B cell (primary cell): ENCODE data around the gene ACP6. TPM values are rescaled to one million over a fixed set of nuclear protein-coding genes. Genes with fewer than 3 reads are reported as not detected.
"Not testable (repeated sequence)": the region's sequence is repeated elsewhere in the genome, so short reads cannot be mapped to it uniquely, and the experiment has no call there.

Experiments
- ATAC-seq: fragments of 200-7000 bp; cut with Tn5 transposase; one replicate; pipeline ENCODE4 v1.10.0; 2021; ENCODE audit warnings: low read depth, mild to moderate bottlenecking, moderate number of reproducible peaks, moderate library complexity
- CTCF ChIA-PET: fragments of 350-600 bp; sonication (Branson Sonifier 250); formaldehyde crosslinking; loops from one replicate; lab custom pipeline; 2021; ENCODE audit warnings: antibody characterized with exemption, inconsistent platforms; lab: Charles Lee
- POLR2A ChIA-PET: fragments of 350-600 bp; sonication (Branson Sonifier 250); formaldehyde crosslinking; loops from one replicate; lab custom pipeline; 2021; ENCODE audit warnings: antibody characterized with exemption; lab: Charles Lee
- DNase-seq: peaks from one replicate; pipeline ENCODE4 v3.0.0; 2013
- H2AFZ ChIP-seq: 2 replicates; pipeline ENCODE4 v1.6.1; 2012; ENCODE audit warnings: mild to moderate bottlenecking, low read depth, low read length; ENCODE audit not compliant: insufficient read depth, poor library complexity, severe bottlenecking
- H3K27ac ChIP-seq, 2 donors: 1 replicate in 1 of 2; 2 replicates in 1 of 2; pipeline ENCODE4 v1.5.1; 2012 to 2013; ENCODE audit warnings: low read length in 2 of 2, mild to moderate bottlenecking in 2 of 2, moderate library complexity in 1 of 2
- H3K27me3 ChIP-seq, 4 experiments: fragments of 200-600 bp in 1 of 4; sonication (generic) in 1 of 4; replicated peaks in 1 of 4; 1 replicate in 2 of 4; 2 replicates in 2 of 4; pipeline versions ENCODE4 v1.6.1 to v1.7.0; 2013 to 2016; ENCODE audit warnings: low read length in 3 of 4, mild to moderate bottlenecking in 2 of 4, mixed read lengths in 1 of 4, moderate library complexity in 1 of 4; ENCODE audit not compliant: insufficient read depth in 4 of 4, control insufficient read depth in 3 of 4; ENCODE audit errors: control extremely low read depth in 1 of 4
- H3K36me3 ChIP-seq, 2 experiments: replicated peaks in 1 of 2; 1 replicate in 1 of 2; 2 replicates in 1 of 2; pipeline versions ENCODE4 v1.6.1 to v1.7.1; 2013; ENCODE audit warnings: low read length in 1 of 2; ENCODE audit not compliant: insufficient read depth in 2 of 2, control insufficient read depth in 1 of 2; ENCODE audit errors: control extremely low read depth in 1 of 2, extremely low read depth in 1 of 2
- H3K4me1 ChIP-seq, 2 donors: fragments of 200-600 bp in 1 of 2; sonication (generic) in 1 of 2; 1 replicate in 1 of 2; 2 replicates in 1 of 2; pipeline versions ENCODE4 v1.5.1 to v1.6.1; 2013 to 2017; ENCODE audit warnings: low read length in 2 of 2; ENCODE audit not compliant: control insufficient read depth in 2 of 2, insufficient read depth in 2 of 2
- H3K4me2 ChIP-seq: replicated peaks from 2 replicates; pipeline ENCODE3; 2012; ENCODE audit warnings: mild to moderate bottlenecking, low read depth, low read length; ENCODE audit not compliant: poor library complexity, severe bottlenecking
- H3K4me3 ChIP-seq, 5 experiments: fragments of 200-600 bp in 1 of 5; sonication (generic) in 1 of 5; 1 replicate in 3 of 5; 2 replicates in 2 of 5; pipeline versions ENCODE4 v1.5.1 to v1.7.0; 2011 to 2016; ENCODE audit warnings: low read length in 4 of 5, mild to moderate bottlenecking in 4 of 5, low read depth in 2 of 5, control low read depth in 1 of 5, moderate library complexity in 1 of 5; ENCODE audit not compliant: insufficient read depth in 1 of 5; ENCODE audit errors: control extremely low read depth in 1 of 5, extremely low read depth in 1 of 5
- H3K79me2 ChIP-seq: fragments of 200-600 bp; sonication (generic); one replicate; pipeline ENCODE4 v1.6.0; 2016; ENCODE audit warnings: low read length; ENCODE audit not compliant: control insufficient read depth, insufficient read depth
- H3K9ac ChIP-seq: fragments of 200-600 bp; sonication (generic); 2 replicates; pipeline ENCODE4 v1.6.1; 2017; ENCODE audit warnings: mild to moderate bottlenecking, low read length, moderate library complexity
- H3K9me3 ChIP-seq, 3 donors: one replicate each; pipeline versions ENCODE4 v1.6.1 to v1.7.1; 2013; ENCODE audit warnings: low read length in 2 of 3; ENCODE audit not compliant: control insufficient read depth in 2 of 3, insufficient read depth in 1 of 3; ENCODE audit errors: control extremely low read depth in 1 of 3
- H4K20me1 ChIP-seq: 2 replicates; pipeline ENCODE4 v1.6.0; 2012; ENCODE audit warnings: mild to moderate bottlenecking, low read length; ENCODE audit not compliant: insufficient read depth, control insufficient read depth, poor library complexity, severe bottlenecking
- H3K27ac Mint-ChIP-seq: one replicate; pipeline ENCODE4 v1.8.0; 2021; ENCODE audit warnings: mixed read lengths
- H3K27me3 Mint-ChIP-seq: one replicate; pipeline ENCODE4 v1.8.0; 2021; ENCODE audit warnings: mixed read lengths
- H3K4me1 Mint-ChIP-seq: one replicate; pipeline ENCODE4 v1.8.0; 2021; ENCODE audit warnings: mixed read lengths
- H3K4me3 Mint-ChIP-seq: one replicate; pipeline ENCODE4 v1.8.0; 2021; ENCODE audit warnings: mixed read lengths
- H3K9me3 Mint-ChIP-seq: one replicate; pipeline ENCODE4 v1.8.0; 2022; ENCODE audit warnings: mixed read lengths; ENCODE audit not compliant: insufficient read depth
- EZH2 ChIP-seq: IDR thresholded peaks from 2 replicates; pipeline ENCODE4 v1.6.1; 2012; ENCODE audit warnings: borderline replicate concordance, low read depth, mild to moderate bottlenecking, moderate library complexity, low read length; ENCODE audit not compliant: insufficient read depth, poor library complexity, severe bottlenecking
- WGBS: methylation state at CpG from one replicate; pipeline ENCODE4 v1.1.5; 2013; ENCODE audit warnings: missing lambda C conversion rate; ENCODE audit not compliant: insufficient coverage; 5-methylcytosine and 5-hydroxymethylcytosine counted together
- intact Hi-C: fragments of 100-400 bp; cut with micrococcal nuclease; formaldehyde crosslinking; loops from one replicate; pipeline ENCODE4 v1.10.0; 2022
- polyA plus RNA-seq: library from polyadenylated mRNA; depleted of rRNA; stranded (reverse); fragments of >200 nt; gene quantifications from 2 replicates; pipeline ENCODE4 v1.2.3, GENCODE V29; 2012
- total RNA-seq, 2 donors: library from RNA; stranded (reverse); fragments of 120-200 nt in 1 of 2; gene quantifications; 1 replicate in 1 of 2; 2 replicates in 1 of 2; pipeline versions ENCODE4 v1.2.3 to v1.2.4, GENCODE V29; 2013 to 2022
- TF ChIP-seq, protein P1 (sequence below): fragments of 200-600 bp; IDR thresholded peaks from one replicate; pipeline ENCODE4 v1.8.0; 2022; ENCODE audit warnings: antibody characterized with exemption, mild to moderate bottlenecking

The ACP6 gene
- total and polyA plus RNA-seq, 2 donors (not counting 1 experiment from before 2014, with no cell fraction given), result 5.0 to 15.7 TPM

DNA sequence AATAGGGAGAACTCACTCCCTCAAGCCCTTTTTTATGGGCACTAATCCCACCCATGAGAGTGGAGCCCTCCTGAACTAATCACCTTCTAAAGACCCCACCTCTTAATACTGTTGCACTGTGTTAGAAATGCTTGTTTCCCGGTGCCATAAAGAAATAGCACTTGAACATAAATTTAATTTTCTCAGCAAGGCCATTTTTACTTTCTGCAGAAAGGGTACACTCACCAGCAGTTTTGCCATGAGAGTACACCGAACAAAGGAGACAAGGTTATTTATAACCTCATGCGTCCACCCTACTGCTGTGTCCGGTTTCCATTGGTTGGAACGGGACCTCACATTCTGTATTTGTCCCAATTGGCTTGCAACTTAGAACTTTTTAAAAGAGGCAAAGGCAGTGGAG, 7.4 kb upstream of the ACP6 start:
- DNase-seq, H3K36me3 ChIP-seq, H2AFZ ChIP-seq, H3K4me1 ChIP-seq, H3K4me1 Mint-ChIP-seq, H3K9me3 Mint-ChIP-seq, CTCF ChIA-PET, H3K4me3 Mint-ChIP-seq, H3K27ac Mint-ChIP-seq, H3K4me2 ChIP-seq, intact Hi-C loops, H3K79me2 ChIP-seq, H3K27ac ChIP-seq, POLR2A ChIA-PET, H3K27me3 ChIP-seq, H4K20me1 ChIP-seq, H3K4me3 ChIP-seq, H3K9ac ChIP-seq, ATAC-seq: not testable (repeated sequence)
- H3K27me3 Mint-ChIP-seq, result peaks cover 26% of the 10 kb centered on the region
- peaks cover 4 to 21% (median 14%) of the 10 kb centered on the region in 3 donors for H3K9me3 ChIP-seq
- WGBS, result 100% methylated on average over 5 of the region's 5 CpGs

DNA sequence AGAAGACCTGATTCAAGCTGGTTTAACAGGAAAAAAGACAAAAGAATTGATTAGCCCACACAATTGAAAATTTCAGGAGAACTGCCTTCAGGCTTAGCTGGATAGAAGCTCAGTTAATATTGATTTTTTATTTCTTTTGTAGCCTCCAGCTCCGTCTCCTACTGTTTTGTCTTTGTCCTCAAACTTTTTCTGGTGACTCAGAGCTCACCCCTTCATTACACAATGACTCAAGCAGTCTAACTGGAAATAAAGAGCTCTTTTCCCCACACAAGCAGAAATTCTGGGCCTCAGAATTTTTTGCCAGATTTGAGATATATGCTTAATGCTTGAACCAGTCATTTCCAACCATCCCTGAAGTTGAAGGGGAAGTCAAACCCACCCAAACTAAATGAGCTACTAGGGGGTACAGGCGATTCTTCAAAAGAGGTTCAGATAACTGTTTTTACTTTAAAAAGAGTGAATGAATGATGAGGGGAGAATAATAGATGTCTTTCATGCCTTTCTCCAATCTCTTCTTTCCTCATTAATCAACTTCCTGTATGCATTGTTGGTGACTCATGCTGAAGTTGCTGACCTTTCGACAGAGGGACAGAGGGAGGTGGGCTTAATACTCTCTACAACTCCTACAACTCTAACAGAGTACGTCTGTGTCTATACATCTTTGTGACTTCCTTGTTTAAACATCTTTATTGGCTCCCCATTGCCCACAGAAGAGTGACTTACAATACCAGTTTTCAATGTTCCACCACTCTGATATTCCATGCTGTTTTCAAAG, 6.2 kb upstream of the ACP6 start:
- Histone ChIP-seq H3K36me3 (no peaks in the 10 kb centered on the region), H3K4me2 (no peak overlapping the region), H3K9ac (no peak overlapping the region), H2AFZ (no peak overlapping the region), H3K27me3 (peaks cover 0 to 6% (median 0%) of the 10 kb centered on the region in 4 experiments), H4K20me1 (no peaks in the 10 kb centered on the region), H3K9me3 (peaks cover 3 to 9% (median 4%) of the 10 kb centered on the region in 3 donors), H3K79me2 (no peaks in the 10 kb centered on the region), H3K27ac (no peak overlapping the region), H3K4me1 (no peaks in the 10 kb centered on the region), H3K4me3 (no peak overlapping the region)
- Mint-ChIP-seq H3K27ac (no peak overlapping the region), H3K4me1 (no peaks in the 10 kb centered on the region), H3K27me3 (peaks cover 27% of the 10 kb centered on the region), H3K4me3 (no peak overlapping the region), H3K9me3 (peaks cover 2% of the 10 kb centered on the region)
- intact Hi-C loops, result no loop called here
- TF ChIP-seq, protein P1, sequence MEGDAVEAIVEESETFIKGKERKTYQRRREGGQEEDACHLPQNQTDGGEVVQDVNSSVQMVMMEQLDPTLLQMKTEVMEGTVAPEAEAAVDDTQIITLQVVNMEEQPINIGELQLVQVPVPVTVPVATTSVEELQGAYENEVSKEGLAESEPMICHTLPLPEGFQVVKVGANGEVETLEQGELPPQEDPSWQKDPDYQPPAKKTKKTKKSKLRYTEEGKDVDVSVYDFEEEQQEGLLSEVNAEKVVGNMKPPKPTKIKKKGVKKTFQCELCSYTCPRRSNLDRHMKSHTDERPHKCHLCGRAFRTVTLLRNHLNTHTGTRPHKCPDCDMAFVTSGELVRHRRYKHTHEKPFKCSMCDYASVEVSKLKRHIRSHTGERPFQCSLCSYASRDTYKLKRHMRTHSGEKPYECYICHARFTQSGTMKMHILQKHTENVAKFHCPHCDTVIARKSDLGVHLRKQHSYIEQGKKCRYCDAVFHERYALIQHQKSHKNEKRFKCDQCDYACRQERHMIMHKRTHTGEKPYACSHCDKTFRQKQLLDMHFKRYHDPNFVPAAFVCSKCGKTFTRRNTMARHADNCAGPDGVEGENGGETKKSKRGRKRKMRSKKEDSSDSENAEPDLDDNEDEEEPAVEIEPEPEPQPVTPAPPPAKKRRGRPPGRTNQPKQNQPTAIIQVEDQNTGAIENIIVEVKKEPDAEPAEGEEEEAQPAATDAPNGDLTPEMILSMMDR, result no peak
- no peak for TF ChIP-seq EZH2
- WGBS, result 80% methylated on average over 1 of the region's 4 CpGs
- DNase-seq (no peak), ATAC-seq (no peak)
- CTCF ChIA-PET, result no interaction called here
- POLR2A ChIA-PET, result no interaction called here
